Endothelial cell (in vitro differentiated cells): ENCODE measurements around the gene PHRF1. TPM values are rescaled to one million over a fixed set of nuclear protein-coding genes. Genes with fewer than 3 reads are reported as not detected.

Experiments
- DNase-seq: peaks from one replicate; pipeline ENCODE4 v3.0.0; 2021; ENCODE audit warnings: low spot score
- H3K27ac Mint-ChIP-seq: one replicate; pipeline ENCODE4 v1.8.0; 2021; ENCODE audit warnings: mixed read lengths, inconsistent platforms; ENCODE audit not compliant: unreplicated experiment
- H3K27me3 Mint-ChIP-seq: one replicate; pipeline ENCODE4 v1.8.0; 2021; ENCODE audit warnings: mild to moderate bottlenecking, moderate library complexity, mixed read lengths, inconsistent platforms; ENCODE audit not compliant: unreplicated experiment
- H3K36me3 Mint-ChIP-seq: one replicate; pipeline ENCODE4 v1.8.0; 2021; ENCODE audit warnings: mild to moderate bottlenecking, low read depth, mixed read lengths, inconsistent platforms; ENCODE audit not compliant: unreplicated experiment
- H3K4me1 Mint-ChIP-seq: one replicate; pipeline ENCODE4 v1.8.0; 2021; ENCODE audit warnings: mild to moderate bottlenecking, mixed read lengths, inconsistent platforms; ENCODE audit not compliant: unreplicated experiment
- H3K4me3 Mint-ChIP-seq: one replicate; pipeline ENCODE4 v1.8.0; 2021; ENCODE audit warnings: mild to moderate bottlenecking, mixed read lengths, inconsistent platforms; ENCODE audit not compliant: unreplicated experiment
- H3K9me3 Mint-ChIP-seq: one replicate; pipeline ENCODE4 v1.8.0; 2021; ENCODE audit warnings: mixed read lengths, inconsistent platforms; ENCODE audit not compliant: unreplicated experiment
- CTCF ChIP-seq: fragments of 200-600 bp; sonication (generic); IDR thresholded peaks from one replicate; pipeline ENCODE4 v1.5.0; 2021; ENCODE audit warnings: antibody characterized with exemption; ENCODE audit not compliant: unreplicated experiment
- total RNA-seq: library from RNA; stranded (reverse); fragmentation: NEBNext Ultra II Directional; extraction: Animal tissue kit (Norgen Biotek cat#: 25700); gene quantifications from one replicate; pipeline ENCODE4 v1.2.1, GENCODE V29; 2021; ENCODE audit not compliant: unreplicated experiment

The PHRF1 gene
- total RNA-seq, 1 donor from 2014 or later = 29.5 TPM

- Mint-ChIP-seq H3K27me3 (peaks cover 9% of the 10 kb centered on the region), H3K9me3 (no peaks in the 10 kb centered on the region), H3K36me3 (peaks cover 41% of the 10 kb centered on the region), H3K4me3 (no peak overlapping the region), H3K27ac (no peak overlapping the region), H3K4me1 (no peaks in the 10 kb centered on the region)
- DNase-seq = no peak
- no peak for TF ChIP-seq CTCF
These were observed 17.1 kb downstream of the PHRF1 start for GRCh38 chr11:593347-593746.

- Mint-ChIP-seq H3K9me3 (no peaks in the 10 kb centered on the region), H3K36me3 (peaks cover 37% of the 10 kb centered on the region), H3K27me3 (peaks cover 4% of the 10 kb centered on the region), H3K27ac (no peak overlapping the region), H3K4me3 (no peak overlapping the region), H3K4me1 (no peaks in the 10 kb centered on the region)
- TF ChIP-seq CTCF = no peak
- DNase-seq = no peak
These were observed 19.1 kb downstream of the PHRF1 start for GRCh38 chr11:595400-595799.

- H3K36me3 Mint-ChIP-seq = peaks cover 34% of the 10 kb centered on the region
- H3K27ac Mint-ChIP-seq = no peak overlapping the region
- no peak overlapping the region for H3K4me3 Mint-ChIP-seq
- no peak for TF ChIP-seq CTCF
- DNase-seq = no peak
- no peaks in the 10 kb centered on the region for H3K9me3 Mint-ChIP-seq
- H3K27me3 Mint-ChIP-seq = peaks cover 4% of the 10 kb centered on the region
- H3K4me1 Mint-ChIP-seq = no peaks in the 10 kb centered on the region
These were observed 20.1 kb downstream of the PHRF1 start for GRCh38 chr11:596374-596773.

GRCh38 chr11:597166-597725, 21.0 kb downstream of the PHRF1 start:
- peaks cover 38% of the 10 kb centered on the region for H3K36me3 Mint-ChIP-seq

More at GRCh38 chr11:597166-597725, 21.0 kb downstream of the PHRF1 start:
- H3K27me3 Mint-ChIP-seq = peaks cover 7% of the 10 kb centered on the region
- H3K4me1 Mint-ChIP-seq = no peaks in the 10 kb centered on the region
- H3K27ac Mint-ChIP-seq = peak overlapping the region; percentile 36
- no peaks in the 10 kb centered on the region for H3K9me3 Mint-ChIP-seq
- peak; percentile 51 for DNase-seq
- H3K4me3 Mint-ChIP-seq = peak overlapping the region; percentile 31
- peak; percentile 21 for TF ChIP-seq CTCF
